Measurements from ENCODE around the gene BHLHA9. TPM values are rescaled to one million over a fixed set of nuclear protein-coding genes. Genes with fewer than 3 reads are reported as not detected.

Gene BHLHA9
- total and polyA plus RNA-seq, 2 donors (not counting 3 experiments of a cell fraction or from before 2014, with no cell fraction given): not detected

- Histone ChIP-seq H4K20me1 (replicated peaks; ENCODE audit: control insufficient read depth, extremely low read depth, insufficient read depth, low read length) (no peaks in the 10 kb centered on the region), H3K9ac (replicated peaks; ENCODE audit: extremely low read depth, insufficient read depth, low read length) (no peak overlapping the region), H3K79me2 (ENCODE audit: control insufficient read depth, insufficient read depth, low read length) (no peaks in the 10 kb centered on the region), H3K9me1 (replicated peaks; ENCODE audit: control insufficient read depth, extremely low read depth, insufficient read depth, low read length) (no peaks in the 10 kb centered on the region), H3K36me3 (ENCODE audit: control insufficient read depth in 2 of 2, extremely low read depth in 1 of 2, insufficient read depth in 2 of 2, low read length in 2 of 2) (no peaks in the 10 kb centered on the region), H3K27me3 (ENCODE audit: control insufficient read depth in 2 of 2, insufficient read depth in 2 of 2, low read length in 2 of 2) (peaks cover 11 to 16% of the 10 kb centered on the region in 2 experiments), H2AFZ (ENCODE audit: low read depth, low read length) (no peak overlapping the region), H3K4me2 (ENCODE audit: insufficient read depth, low read length) (no peak overlapping the region), H3K4me3 (replicated peaks in 1 of 3; ENCODE audit: insufficient read depth in 1 of 3, low read depth in 1 of 3, low read length in 3 of 3) (no peak overlapping the region), H3K27ac (ENCODE audit: insufficient read depth, low read depth, low read length) (no peak overlapping the region), H3K9me3 (replicated peaks; ENCODE audit: control insufficient read depth, insufficient read depth, low read length) (no peaks in the 10 kb centered on the region), H3K4me1 (ENCODE audit: control insufficient read depth, extremely low read depth, insufficient read depth, low read length) (peaks cover 6% of the 10 kb centered on the region)
- BruUV-seq (replicated peaks): no TSS peak
- intact Hi-C loops (cut with micrococcal nuclease) (no loop called here), dilution Hi-C loops (cut with MboI; ENCODE audit: extremely low pct_ligation_motif_present, low sequenced_read_pairs) (no loop called here)
- POLR2A ChIA-PET: no interaction called here
- CTCF ChIA-PET: interaction anchor here (0.7 to 1.2 kb wide), 3 partner anchors 13 to 150 kb away, joined by 3 to 4 read pairs (median 4); no protein-coding TSS in a partner anchor
- FAIRE-seq (no peak), DNase-seq (ENCODE audit: low read depth, low spot score) (no peak)
- TF ChIP-seq GATA2 (IDR thresholded peaks at IDR 0.05; ENCODE audit: insufficient read depth, insufficient read length, low read depth, low read length) (no peak), EZH2 (IDR thresholded peaks at IDR 0.05; ENCODE audit: borderline replicate concordance, low read depth, low read length, severe bottlenecking) (no peak), POLR2A (IDR thresholded peaks at IDR 0.05; ENCODE audit: low read depth, low read length) (no peak), POLR2AphosphoS5 (IDR thresholded peaks at IDR 0.05; ENCODE audit: insufficient read depth, low read depth, low read length) (no peak), FOS (IDR thresholded peaks at IDR 0.05; ENCODE audit: borderline replicate concordance, insufficient read depth, low read length) (no peak), MAX (IDR thresholded peaks at IDR 0.05; ENCODE audit: insufficient read depth, insufficient read length) (no peak), MYC (IDR thresholded peaks at IDR 0.05; ENCODE audit: low read depth, low read length) (no peak), JUN (IDR thresholded peaks at IDR 0.05; ENCODE audit: borderline replicate concordance, insufficient read depth, insufficient read length, low read depth) (no peak), CTCF (IDR thresholded peaks at IDR 0.05; ENCODE audit: extremely low read depth in 1 of 2, insufficient read depth in 1 of 2, low read depth in 1 of 2, low read length in 2 of 2) (no peak)
Measured at GRCh38 chr17:1272701-1273100, 2.5 kb downstream of the BHLHA9 start.

Measured in endothelial cell of umbilical vein (primary cell).